Stimulated activated CD4-positive, alpha-beta T cell treated with anti-CD3 and anti-CD28 coated beads, TNF-alpha, amount 100 ng/mL, for 24 hours (primary cell): Measurements from ENCODE around the gene COL3A1.

Experiments
- DNase-seq, 3 experiments: peaks; one replicate each; pipeline ENCODE4 v3.0.0-alpha.2; 2020; ENCODE audit warnings: low read depth in 3 of 3

The COL3A1 gene

DNA sequence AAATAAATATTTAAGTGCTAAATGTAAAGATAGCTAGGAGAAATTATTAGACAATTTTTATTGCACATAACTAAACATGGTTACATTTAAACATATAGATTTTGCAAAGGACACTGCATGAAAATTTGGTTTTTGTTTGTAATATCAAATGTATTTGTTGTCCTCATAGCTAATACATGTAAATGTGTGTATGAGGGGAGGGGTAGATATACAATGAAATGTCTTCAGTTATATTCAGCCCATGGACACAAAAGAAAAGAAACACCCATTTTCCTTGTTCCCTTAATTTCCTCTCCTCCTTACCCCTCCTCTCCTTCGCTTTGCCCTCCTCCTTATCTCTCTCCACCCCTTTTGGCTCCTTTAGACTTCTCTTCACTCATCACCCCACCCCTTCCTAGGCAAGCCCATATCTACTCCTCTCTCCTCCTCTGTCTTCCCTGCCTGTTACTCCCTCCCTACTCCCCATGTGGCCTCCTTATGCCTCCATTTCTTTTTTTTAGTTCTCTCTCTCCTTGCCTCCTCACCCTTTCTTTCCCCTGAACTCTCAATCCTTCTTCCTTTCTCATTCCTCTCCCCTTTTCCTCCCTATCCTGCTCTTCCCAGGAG, 1.4 kb downstream of the COL3A1 start:
- DNase-seq, result no peak

DNA sequence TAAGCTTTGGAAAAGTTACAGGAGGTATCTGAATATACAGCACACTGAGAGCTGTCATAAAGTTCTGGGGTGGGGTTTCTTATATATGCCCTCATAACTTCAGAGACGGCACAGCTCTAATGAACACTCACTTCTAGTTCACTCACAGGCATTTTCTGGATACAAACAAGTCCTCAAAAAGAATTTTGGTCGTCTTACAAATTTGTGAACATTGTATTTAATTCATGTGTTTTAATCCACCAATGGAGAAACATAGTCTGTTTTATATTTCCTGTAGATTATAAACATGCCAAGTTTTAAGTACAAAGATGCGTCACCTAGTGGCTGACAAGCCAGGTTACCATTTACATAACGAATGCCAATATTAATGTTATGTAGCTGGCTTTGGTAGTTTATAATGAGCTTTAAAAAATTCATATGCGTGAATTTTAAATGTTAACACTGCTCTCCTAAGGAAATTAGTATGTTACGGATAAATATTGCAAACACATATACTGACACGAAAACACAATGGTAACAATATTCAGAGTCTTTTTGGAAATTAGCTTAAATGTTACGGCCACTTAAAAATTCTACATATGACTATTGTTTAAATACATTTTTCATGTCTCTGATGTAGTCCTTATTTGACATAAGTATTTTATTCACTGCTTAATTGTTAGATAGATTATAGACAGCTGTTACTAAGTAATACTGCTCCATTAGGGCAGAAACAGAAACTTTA, 2.5 kb downstream of the COL3A1 start:
- DNase-seq, result no peak

- DNase-seq, result no peak
Measured at GRCh38 chr2:188977317-188977716, 3.1 kb downstream of the COL3A1 start.

DNA sequence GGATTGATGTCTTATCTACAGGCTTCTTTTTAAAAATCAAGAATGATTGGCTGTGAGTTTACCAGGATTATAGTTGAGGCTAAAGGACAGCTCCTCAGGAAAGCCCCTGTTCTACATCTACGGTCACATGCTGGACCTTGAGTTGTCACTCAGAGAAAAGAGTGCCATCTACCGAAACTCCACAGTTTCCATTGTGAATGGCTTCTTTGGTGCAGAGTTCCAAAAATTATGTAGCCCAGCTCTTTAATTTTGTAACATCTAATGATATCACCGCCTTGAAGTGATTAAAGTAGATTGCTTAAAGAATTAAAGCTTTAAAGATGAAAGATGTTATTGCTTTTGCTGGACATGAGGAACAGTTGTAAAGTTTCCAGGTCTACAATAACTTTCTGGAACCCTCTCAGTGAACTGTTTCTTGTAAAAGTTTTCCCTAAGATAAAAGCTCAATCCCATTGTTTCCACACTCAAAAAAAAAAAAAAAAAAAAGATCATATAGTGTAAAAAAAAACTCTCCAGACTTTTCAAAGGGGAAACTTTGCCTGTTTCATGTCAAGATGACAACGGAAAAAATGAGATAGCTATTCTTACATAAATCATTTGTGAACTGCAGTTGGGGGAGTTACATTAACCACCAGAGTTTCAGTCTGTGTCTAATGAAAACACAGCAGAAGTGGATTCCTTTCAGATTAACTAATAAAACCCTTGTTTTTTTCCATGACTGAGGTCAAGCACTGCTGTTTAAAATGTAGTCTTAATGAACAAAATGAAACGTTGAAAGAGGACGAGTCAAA, 4.3 kb downstream of the COL3A1 start:
- DNase-seq, result no peak

GRCh38 chr2:188979187-188980114, 5.3 kb downstream of the COL3A1 start:
- DNase-seq, result no peak

- no peak for DNase-seq
Measured at GRCh38 chr2:188983427-188984064, 9.4 kb downstream of the COL3A1 start.

DNA sequence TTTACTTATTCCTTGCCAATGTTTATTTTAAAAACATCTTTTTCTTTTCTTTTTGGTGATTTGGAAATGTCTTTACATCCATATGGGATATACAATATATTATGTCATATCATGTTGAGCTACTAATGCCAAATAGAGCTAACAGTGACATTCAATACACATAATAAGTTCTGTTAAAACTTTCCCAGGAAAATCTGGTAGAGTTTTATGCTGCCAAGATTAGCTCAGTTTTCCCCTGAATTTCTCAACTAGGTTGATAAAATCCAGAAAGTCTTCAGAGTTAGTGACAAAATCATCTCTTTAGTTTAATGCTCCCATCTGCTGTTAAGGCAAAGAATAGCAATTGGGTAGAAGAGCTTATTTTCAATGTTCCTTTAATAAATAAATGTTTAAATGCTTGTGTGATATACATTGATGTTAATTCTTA, 9.9 kb downstream of the COL3A1 start:
- no peak for DNase-seq

DNA sequence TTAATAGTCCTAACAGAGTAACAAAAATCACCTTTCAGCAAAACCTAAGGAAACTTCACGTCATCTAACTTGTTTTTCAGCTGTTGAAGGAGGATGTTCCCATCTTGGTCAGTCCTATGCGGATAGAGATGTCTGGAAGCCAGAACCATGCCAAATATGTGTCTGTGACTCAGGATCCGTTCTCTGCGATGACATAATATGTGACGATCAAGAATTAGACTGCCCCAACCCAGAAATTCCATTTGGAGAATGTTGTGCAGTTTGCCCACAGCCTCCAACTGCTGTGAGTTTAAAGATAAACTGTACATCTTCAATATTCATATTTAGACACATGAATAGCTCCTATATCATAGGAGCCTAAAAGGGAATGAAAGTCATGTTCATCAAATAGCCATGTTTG, 10.5 kb downstream of the COL3A1 start:
- no peak for DNase-seq

DNA sequence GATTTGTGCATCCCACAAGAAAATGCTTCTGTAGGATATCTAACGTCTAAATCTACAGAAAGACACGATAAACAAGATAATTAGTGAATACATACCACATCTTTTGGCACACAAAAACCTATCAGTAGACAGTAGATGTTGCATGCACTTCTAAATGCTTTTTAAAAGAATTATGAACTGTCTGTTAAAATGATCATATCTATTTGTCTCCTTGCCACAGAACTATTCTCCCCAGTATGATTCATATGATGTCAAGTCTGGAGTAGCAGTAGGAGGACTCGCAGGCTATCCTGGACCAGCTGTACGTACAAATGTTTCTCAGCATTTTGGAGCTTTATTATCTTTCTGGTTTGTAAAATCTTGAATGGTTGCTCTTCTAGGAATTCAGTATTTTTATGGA, 12.7 kb downstream of the COL3A1 start:
- DNase-seq, result no peak

DNA sequence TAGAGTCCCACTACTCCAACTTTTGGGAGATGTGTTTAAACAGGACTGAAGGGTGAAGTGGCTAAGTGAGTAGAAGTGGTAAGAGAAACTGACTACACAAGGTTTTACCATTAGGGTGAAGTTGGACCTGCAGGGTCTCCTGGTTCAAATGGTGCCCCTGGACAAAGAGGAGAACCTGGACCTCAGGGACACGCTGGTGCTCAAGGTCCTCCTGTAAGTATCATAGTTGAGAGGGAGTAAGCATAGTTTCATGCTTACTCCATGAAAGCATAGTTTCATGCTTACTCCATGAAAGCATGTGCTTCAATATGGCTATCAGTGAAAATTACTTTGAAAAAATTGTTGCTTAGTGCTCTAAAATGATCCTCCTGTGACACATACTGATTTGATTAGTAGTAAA, 19.1 kb downstream of the COL3A1 start:
- no peak for DNase-seq

GRCh38 chr2:188997263-188997662, 23.1 kb downstream of the COL3A1 start:
- no peak for DNase-seq

DNA sequence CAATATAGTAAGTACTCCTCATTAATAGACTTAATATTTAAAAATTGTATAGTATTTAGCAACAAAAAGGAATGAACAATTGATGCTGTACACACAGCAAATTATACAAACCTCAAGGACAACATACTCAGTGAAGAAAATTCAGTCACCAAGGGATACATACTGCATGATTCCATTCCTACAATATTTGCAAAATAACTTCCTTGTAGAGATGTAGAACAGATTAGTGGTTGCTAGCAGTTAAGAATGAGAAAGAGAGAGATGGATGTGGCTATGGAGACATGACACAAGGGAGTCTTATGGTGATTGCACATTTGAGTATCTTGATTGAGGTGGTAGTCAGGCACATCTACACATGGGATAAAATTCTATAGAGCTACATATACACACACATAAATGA, 26.0 kb downstream of the COL3A1 start:
- no peak for DNase-seq

GRCh38 chr2:189002079-189002478, 27.9 kb downstream of the COL3A1 start:
- no peak for DNase-seq

DNA sequence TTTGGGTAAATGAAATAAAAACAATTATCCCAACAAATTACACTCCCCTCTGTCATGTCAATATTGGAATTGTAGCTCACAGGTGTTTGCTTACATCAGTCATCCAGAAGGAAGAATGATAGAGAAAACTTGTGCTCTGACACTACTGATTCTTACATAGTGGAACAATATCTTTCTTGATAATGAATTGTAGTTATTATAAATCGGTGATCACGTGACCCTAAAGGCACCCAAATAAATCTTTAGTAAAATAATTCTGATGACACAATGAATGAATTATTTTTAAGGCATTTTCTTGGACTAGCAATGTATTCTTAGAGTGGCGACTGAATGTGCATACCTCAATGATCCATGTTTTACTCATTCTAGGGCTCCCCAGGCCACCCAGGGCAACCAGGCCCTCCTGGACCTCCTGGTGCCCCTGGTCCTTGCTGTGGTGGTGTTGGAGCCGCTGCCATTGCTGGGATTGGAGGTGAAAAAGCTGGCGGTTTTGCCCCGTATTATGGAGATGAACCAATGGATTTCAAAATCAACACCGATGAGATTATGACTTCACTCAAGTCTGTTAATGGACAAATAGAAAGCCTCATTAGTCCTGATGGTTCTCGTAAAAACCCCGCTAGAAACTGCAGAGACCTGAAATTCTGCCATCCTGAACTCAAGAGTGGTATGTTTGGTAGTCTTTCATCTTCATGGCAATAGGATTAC, 34.5 kb downstream of the COL3A1 start:
- no peak for DNase-seq

- no peak for DNase-seq
Measured at GRCh38 chr2:189010536-189010935, 36.4 kb downstream of the COL3A1 start.

- no peak for DNase-seq
Measured at GRCh38 chr2:189012351-189012750, 38.2 kb downstream of the COL3A1 start.

- no peak for DNase-seq
Measured at GRCh38 chr2:189013031-189013430, 38.9 kb downstream of the COL3A1 start.

DNA sequence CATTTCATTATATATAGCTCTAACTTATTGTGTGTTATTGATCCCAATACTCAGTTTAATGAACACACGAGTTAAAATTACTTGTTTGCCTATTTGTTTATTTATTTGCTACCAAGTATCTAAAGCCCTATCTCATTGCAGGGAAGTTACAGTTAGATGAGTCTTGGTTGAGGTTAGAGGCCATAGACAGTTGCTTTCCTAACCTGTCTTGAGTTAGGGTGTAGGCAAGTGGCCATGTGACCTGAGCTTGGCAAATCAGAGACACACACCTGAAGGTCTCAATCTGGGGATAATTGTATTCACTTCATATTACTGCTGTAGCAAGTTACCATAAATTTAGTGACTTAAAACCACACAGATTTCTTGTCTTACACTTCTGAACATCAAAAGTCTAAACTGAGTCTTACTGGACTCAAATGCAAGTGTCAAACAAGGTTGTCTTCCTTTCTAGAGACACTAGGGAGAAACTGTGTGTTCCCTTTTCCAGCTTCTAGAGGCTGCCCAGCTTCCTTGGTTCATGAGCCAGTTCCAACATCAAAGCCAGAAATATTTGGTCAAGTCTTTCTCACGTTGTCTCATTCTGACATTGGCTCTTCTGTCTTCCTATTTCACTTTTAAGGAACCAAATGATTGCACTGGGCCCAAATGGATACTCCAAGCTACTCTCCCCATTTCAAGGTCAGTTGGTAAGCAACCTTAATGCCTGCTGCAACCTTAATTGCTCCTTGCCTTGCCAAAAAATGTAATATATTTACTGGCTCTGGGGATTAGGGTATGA, 39.7 kb downstream of the COL3A1 start:
- DNase-seq, result no peak

- DNase-seq, result no peak
Measured at GRCh38 chr2:189014449-189015138, 40.4 kb downstream of the COL3A1 start.
